H1 (cell line): ENCODE results near the gene RASSF3. TPM values are rescaled to one million over a fixed set of nuclear protein-coding genes. Genes with fewer than 3 reads are reported as not detected.

ENCODE experiments used
- EP300 ChIP-seq, 2 experiments: IDR thresholded peaks; 1 replicate in 1 of 2; 2 replicates in 1 of 2; pipeline ENCODE4 v1.6.1; 2011 to 2012; ENCODE audit warnings: low read depth in 2 of 2, low read length in 2 of 2, mild to moderate bottlenecking in 2 of 2, borderline replicate concordance in 1 of 2, inconsistent platforms in 1 of 2, moderate library complexity in 1 of 2
- polyA plus RNA-seq, 7 experiments: library from polyadenylated mRNA; depleted of rRNA in 3 of 7; stranded (reverse) in 5 of 7; unstranded in 2 of 7; fragments of >200 nt in 5 of 7; fragments of 200-250 nt in 2 of 7; gene quantifications; 1 replicate in 5 of 7; 2 replicates in 1 of 7; 4 replicates in 1 of 7; pipeline versions ENCODE4 v1.2.1 to v1.2.3, GENCODE V29; 2011 to 2013; ENCODE audit warnings: missing spikeins in 2 of 7, mixed read lengths in 2 of 7
- total RNA-seq: library from RNA; stranded (reverse); fragmentation: NEBNext Ultra II Directional; extraction: Animal tissue kit (Norgen Biotek cat#: 25700); gene quantifications from 2 replicates; pipeline ENCODE4 v1.2.1, GENCODE V29; 2021

Gene RASSF3
- total and polyA plus RNA-seq, 2 of the 8 experiments (the other 6 are each of a cell fraction or from before 2014, with no cell fraction given): 19.1 to 64.3 TPM

DNA sequence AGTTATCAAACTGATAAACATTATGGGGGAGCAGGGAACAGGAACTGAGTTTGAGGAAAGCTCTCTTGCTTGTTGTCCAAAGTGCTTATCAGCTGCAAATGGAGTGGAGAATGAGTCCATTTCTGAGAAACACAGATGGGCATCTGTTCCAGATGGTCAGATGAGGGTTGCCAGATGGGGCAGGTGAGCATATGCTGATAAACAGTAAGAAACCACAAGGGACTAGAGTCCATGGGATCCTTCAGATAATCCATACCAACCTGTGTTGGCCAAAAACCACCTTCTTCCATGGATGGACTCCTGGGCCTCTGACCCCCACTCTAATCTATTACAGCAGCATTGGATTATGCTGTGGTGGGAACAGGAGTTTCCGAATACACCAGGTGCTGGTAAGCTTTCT is 110.6 kb downstream of the RASSF3 start (continued):
- no peak for TF ChIP-seq EP300 (IDR thresholded peaks at IDR 0.05; ENCODE audit: borderline replicate concordance in 1 of 2, low read depth in 2 of 2, low read length in 2 of 2)
- TF ChIP-seq, all 59 proteins: peak for 0
